ENCODE data around the gene CACNA2D4.

Gene CACNA2D4

GRCh38 chr12:1885599-1886245, 32.7 kb downstream of the CACNA2D4 start:
- no peak overlapping the region for H3K4me3 ChIP-seq (ENCODE audit: control insufficient read depth, low read depth, low read length)
- no peak for TF ChIP-seq CTCF (conservative IDR thresholded peaks at IDR 0.05; ENCODE audit: control insufficient read depth, insufficient read depth, low read depth, low read length)
- DNase-seq (ENCODE audit: low read depth), result no peak

- no peak for TF ChIP-seq CTCF (conservative IDR thresholded peaks at IDR 0.05; ENCODE audit: control insufficient read depth, insufficient read depth, low read depth, low read length)
- H3K4me3 ChIP-seq (ENCODE audit: control insufficient read depth, low read depth, low read length), result no peak overlapping the region
- DNase-seq (ENCODE audit: low read depth), result no peak
These were observed 33.3 kb downstream of the CACNA2D4 start for GRCh38 chr12:1885082-1885596.

GRCh38 chr12:1884651-1885050, 33.8 kb downstream of the CACNA2D4 start:
- DNase-seq (ENCODE audit: low read depth), result no peak
- TF ChIP-seq CTCF (conservative IDR thresholded peaks at IDR 0.05; ENCODE audit: control insufficient read depth, insufficient read depth, low read depth, low read length), result no peak
- no peak overlapping the region for H3K4me3 ChIP-seq (ENCODE audit: control insufficient read depth, low read depth, low read length)

GRCh38 chr12:1883513-1883912, 34.9 kb downstream of the CACNA2D4 start:
- H3K4me3 ChIP-seq (ENCODE audit: control insufficient read depth, low read depth, low read length), result no peak overlapping the region
- no peak for DNase-seq (ENCODE audit: low read depth)
- TF ChIP-seq CTCF (conservative IDR thresholded peaks at IDR 0.05; ENCODE audit: control insufficient read depth, insufficient read depth, low read depth, low read length), result no peak

- DNase-seq (ENCODE audit: low read depth), result no peak
- H3K4me3 ChIP-seq (ENCODE audit: control insufficient read depth, low read depth, low read length), result no peak overlapping the region
- no peak for TF ChIP-seq CTCF (conservative IDR thresholded peaks at IDR 0.05; ENCODE audit: control insufficient read depth, insufficient read depth, low read depth, low read length)
These were observed 35.5 kb downstream of the CACNA2D4 start for GRCh38 chr12:1882850-1883470.

- no peak for DNase-seq (ENCODE audit: low read depth)
- no peak overlapping the region for H3K4me3 ChIP-seq (ENCODE audit: control insufficient read depth, low read depth, low read length)
- TF ChIP-seq CTCF (conservative IDR thresholded peaks at IDR 0.05; ENCODE audit: control insufficient read depth, insufficient read depth, low read depth, low read length), result no peak
These were observed 36.0 kb downstream of the CACNA2D4 start for GRCh38 chr12:1882405-1882804.
